Uterus (tissue), 4 donors: Measurements from ENCODE around the gene ADARB1. TPM values are rescaled to one million over a fixed set of nuclear protein-coding genes. Genes with fewer than 3 reads are reported as not detected.

Source experiments
- DNase-seq, 2 donors: peaks; one replicate each; pipeline ENCODE4 v3.0.0-alpha.2; 2019 to 2020
- H3K27ac ChIP-seq, 2 donors: fragments of 200-600 bp; sonication (generic); 1 replicate in 1 of 2; 2 replicates in 1 of 2; pipeline ENCODE4 v1.5.1; 2016 to 2018
- H3K27me3 ChIP-seq, 2 donors: fragments of 200-600 bp; sonication (generic); one replicate each; pipeline ENCODE4 v1.5.1; 2018 to 2019; ENCODE audit warnings: control low read depth in 1 of 2
- H3K36me3 ChIP-seq, 2 donors: fragments of 200-600 bp; sonication (generic); one replicate each; pipeline ENCODE4 v1.5.1; 2019; ENCODE audit warnings: control low read depth in 1 of 2
- H3K4me1 ChIP-seq, 2 donors: fragments of 200-600 bp; sonication (generic); one replicate each; pipeline ENCODE4 v1.5.1; 2018 to 2019; ENCODE audit warnings: control low read depth in 1 of 2
- H3K4me3 ChIP-seq, 2 donors: fragments of 200-600 bp; sonication (generic); 1 replicate in 1 of 2; 2 replicates in 1 of 2; pipeline ENCODE4 v1.5.1; 2018 to 2019; ENCODE audit warnings: mild to moderate bottlenecking in 1 of 2
- H3K9me3 ChIP-seq, 2 donors: fragments of 200-600 bp; sonication (generic); one replicate each; pipeline ENCODE4 v1.5.1; 2019; ENCODE audit warnings: control low read depth in 1 of 2
- POLR2A ChIP-seq, 2 donors: fragments of 450-650 bp; IDR thresholded peaks; one replicate each; pipeline ENCODE4 v1.6.1; 2016; ENCODE audit warnings: antibody characterized with exemption in 2 of 2, mild to moderate bottlenecking in 1 of 2, moderate library complexity in 1 of 2
- intact Hi-C: fragments of 100-400 bp; cut with DNase I; formaldehyde crosslinking; loops from one replicate; pipeline ENCODE4 v1.15.1; 2023; ENCODE audit warnings: low total_unique reads
- total RNA-seq, 4 donors: library from RNA; depleted of rRNA in 3 of 4; stranded (reverse); fragments of >200 nt in 3 of 4; gene quantifications; one replicate each; pipeline versions ENCODE4 v1.1.0 to v1.2.4, GENCODE V29; 2014 to 2023
- TF ChIP-seq, protein P1 (sequence below), 4 experiments: fragments of 200-600 bp in 2 of 4; fragments of 450-650 bp in 2 of 4; sonication (generic) in 2 of 4; IDR thresholded peaks; one replicate each; pipeline ENCODE4 v1.5.1; 2016 to 2019; ENCODE audit warnings: antibody characterized with exemption in 4 of 4, mild to moderate bottlenecking in 2 of 4, moderate library complexity in 1 of 4
- donor health status: DM: yes; HTN: yes; CAD: no.

ADARB1 gene
- total RNA-seq, 4 donors from 2014 or later: 21.8 to 69.6 (median 43.3) TPM

DNA sequence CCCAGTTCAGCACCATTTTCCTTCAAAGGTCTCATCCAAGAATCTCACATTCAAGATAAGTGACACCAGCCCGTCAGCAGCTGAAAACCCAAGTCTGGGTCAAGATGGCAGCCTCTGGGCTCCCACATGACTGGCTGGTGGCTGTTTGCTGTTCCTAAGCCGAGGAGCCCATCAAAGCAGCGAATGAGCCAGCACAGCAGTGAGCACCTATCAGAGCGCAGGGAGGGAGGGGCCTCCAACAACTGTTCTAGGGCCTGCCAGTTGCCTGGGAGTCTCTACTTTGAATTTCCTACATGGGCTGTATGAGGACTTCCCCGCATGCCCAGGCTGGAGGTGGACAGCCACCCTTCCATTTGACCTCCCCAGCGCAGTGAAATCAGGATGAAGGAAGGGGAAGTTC is 102.7 kb downstream of the ADARB1 start:
- intact Hi-C loops: loop anchor here (10.0 kb wide), 1 partner anchor 948 kb away; no protein-coding TSS in a partner anchor
- DNase-seq: no peak
- no peaks in the 10 kb centered on the region for H3K27me3 ChIP-seq
- H3K9me3 ChIP-seq: no peaks in the 10 kb centered on the region
- no peak overlapping the region for H3K4me3 ChIP-seq
- no peaks in the 10 kb centered on the region for H3K4me1 ChIP-seq
- H3K36me3 ChIP-seq: no peaks in the 10 kb centered on the region
- H3K27ac ChIP-seq: no peak overlapping the region
- TF ChIP-seq, protein P1, sequence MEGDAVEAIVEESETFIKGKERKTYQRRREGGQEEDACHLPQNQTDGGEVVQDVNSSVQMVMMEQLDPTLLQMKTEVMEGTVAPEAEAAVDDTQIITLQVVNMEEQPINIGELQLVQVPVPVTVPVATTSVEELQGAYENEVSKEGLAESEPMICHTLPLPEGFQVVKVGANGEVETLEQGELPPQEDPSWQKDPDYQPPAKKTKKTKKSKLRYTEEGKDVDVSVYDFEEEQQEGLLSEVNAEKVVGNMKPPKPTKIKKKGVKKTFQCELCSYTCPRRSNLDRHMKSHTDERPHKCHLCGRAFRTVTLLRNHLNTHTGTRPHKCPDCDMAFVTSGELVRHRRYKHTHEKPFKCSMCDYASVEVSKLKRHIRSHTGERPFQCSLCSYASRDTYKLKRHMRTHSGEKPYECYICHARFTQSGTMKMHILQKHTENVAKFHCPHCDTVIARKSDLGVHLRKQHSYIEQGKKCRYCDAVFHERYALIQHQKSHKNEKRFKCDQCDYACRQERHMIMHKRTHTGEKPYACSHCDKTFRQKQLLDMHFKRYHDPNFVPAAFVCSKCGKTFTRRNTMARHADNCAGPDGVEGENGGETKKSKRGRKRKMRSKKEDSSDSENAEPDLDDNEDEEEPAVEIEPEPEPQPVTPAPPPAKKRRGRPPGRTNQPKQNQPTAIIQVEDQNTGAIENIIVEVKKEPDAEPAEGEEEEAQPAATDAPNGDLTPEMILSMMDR (IDR thresholded peaks at IDR 0.05): no peak
- no peak for TF ChIP-seq POLR2A (IDR thresholded peaks at IDR 0.05)

DNA sequence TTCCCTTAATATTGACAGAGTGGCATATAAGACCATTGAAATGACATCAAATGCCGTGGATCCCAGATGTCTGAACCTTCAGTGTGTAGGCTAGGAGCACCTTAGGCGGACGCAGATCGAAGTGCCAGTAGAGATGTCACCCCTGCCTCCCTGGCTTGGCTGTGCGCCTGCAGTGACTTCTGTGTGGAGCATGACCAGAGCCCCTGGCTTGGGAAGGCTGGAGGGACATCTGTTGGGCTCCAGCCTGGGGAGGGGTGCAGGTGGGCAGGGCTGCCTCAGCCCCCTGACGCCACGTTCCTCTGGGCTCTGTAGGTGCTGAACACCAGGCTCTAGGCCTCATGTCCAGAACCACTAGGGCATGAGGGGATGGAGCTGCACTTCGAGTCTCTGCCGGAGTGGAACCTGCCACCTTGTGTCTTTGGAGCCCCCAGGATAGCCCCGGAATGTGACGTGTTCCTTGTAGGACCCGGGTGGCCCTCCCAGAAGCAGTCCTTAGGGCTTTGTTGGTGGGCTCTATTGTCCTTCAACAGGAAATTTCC is 103.8 kb downstream of the ADARB1 start:
- Histone ChIP-seq H3K4me1 (no peaks in the 10 kb centered on the region), H3K36me3 (no peaks in the 10 kb centered on the region), H3K9me3 (no peaks in the 10 kb centered on the region), H3K27ac (no peak overlapping the region), H3K4me3 (no peak overlapping the region), H3K27me3 (no peaks in the 10 kb centered on the region)
- TF ChIP-seq, protein P1 (IDR thresholded peaks at IDR 0.05): no peak
- no peak for TF ChIP-seq POLR2A (IDR thresholded peaks at IDR 0.05)
- intact Hi-C loops: loop anchor here (10.0 kb wide), 1 partner anchor 947 kb away; no protein-coding TSS in a partner anchor
- DNase-seq: no peak

GRCh38 chr21:45178971-45179370 is 104.6 kb downstream of the ADARB1 start:
- Histone ChIP-seq H3K36me3 (no peaks in the 10 kb centered on the region), H3K4me1 (no peaks in the 10 kb centered on the region), H3K27ac (no peak overlapping the region), H3K4me3 (no peak overlapping the region), H3K27me3 (no peaks in the 10 kb centered on the region), H3K9me3 (no peaks in the 10 kb centered on the region)
- intact Hi-C loops: loop anchor here (10.0 kb wide), 1 partner anchor 946 kb away; no protein-coding TSS in a partner anchor
- DNase-seq: no peak
- TF ChIP-seq, protein P1 (IDR thresholded peaks at IDR 0.05): no peak
- TF ChIP-seq POLR2A (IDR thresholded peaks at IDR 0.05): no peak

DNA sequence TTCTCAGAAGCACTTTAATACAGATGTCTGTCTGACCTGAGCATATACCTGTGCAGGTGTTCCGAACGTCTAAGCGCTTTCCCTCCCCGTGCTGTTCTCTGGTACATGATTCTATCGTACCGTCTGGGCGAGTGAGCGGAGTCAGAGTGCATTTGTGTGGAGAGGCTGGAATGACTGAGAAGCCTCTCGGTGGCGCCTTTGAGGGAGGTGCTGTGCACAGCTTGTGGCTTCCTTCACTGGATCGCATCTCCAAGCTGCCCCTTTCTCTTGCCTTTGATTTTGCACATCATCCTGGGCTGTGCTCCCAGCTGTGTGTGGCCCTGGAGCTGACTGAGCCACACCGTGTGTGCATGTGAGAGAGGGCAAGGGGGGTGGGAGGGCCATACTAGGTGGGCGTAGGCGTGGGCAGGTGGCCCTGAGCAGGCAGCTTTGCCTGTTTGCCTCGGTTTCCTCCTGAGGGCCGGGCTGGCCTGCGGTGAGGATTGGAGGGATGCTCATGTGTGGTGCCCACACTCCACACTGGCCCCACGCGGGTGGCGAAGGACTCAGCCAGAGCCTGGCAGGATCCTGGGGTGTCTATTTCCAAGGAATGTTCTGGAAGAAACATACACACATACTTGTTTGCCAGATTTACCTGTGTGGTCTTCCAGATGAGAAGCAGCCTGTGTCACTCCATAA is 105.3 kb downstream of the ADARB1 start:
- intact Hi-C loops: loop anchor here (10.0 kb wide), 1 partner anchor 945 kb away; no protein-coding TSS in a partner anchor
- no peaks in the 10 kb centered on the region for H3K4me1 ChIP-seq
- no peaks in the 10 kb centered on the region for H3K27me3 ChIP-seq
- no peak for DNase-seq
- no peak overlapping the region for H3K27ac ChIP-seq
- H3K4me3 ChIP-seq: no peak overlapping the region
- no peaks in the 10 kb centered on the region for H3K9me3 ChIP-seq
- TF ChIP-seq, protein P1 (IDR thresholded peaks at IDR 0.05): no peak
- TF ChIP-seq POLR2A (IDR thresholded peaks at IDR 0.05): no peak
- no peaks in the 10 kb centered on the region for H3K36me3 ChIP-seq

- no peaks in the 10 kb centered on the region for H3K9me3 ChIP-seq
- no peaks in the 10 kb centered on the region for H3K4me1 ChIP-seq
- no peak overlapping the region for H3K27ac ChIP-seq
- no peaks in the 10 kb centered on the region for H3K27me3 ChIP-seq
- no peak for DNase-seq
- TF ChIP-seq, protein P1 (IDR thresholded peaks at IDR 0.05): no peak
- no peak for TF ChIP-seq POLR2A (IDR thresholded peaks at IDR 0.05)
- no peaks in the 10 kb centered on the region for H3K36me3 ChIP-seq
- no peak overlapping the region for H3K4me3 ChIP-seq
- intact Hi-C loops: no loop called here
These were observed 105.8 kb downstream of the ADARB1 start for GRCh38 chr21:45180246-45180599.
